A549 (cell line): ENCODE data around the gene PIGU.

Source experiments
- BHLHE40 ChIP-seq: IDR thresholded peaks from 2 replicates; pipeline ENCODE4 v1.6.1; 2012; ENCODE audit warnings: low read depth, low read length, inconsistent platforms
- MYC ChIP-seq: IDR thresholded peaks from 2 replicates; pipeline ENCODE4 v1.6.1; 2012; ENCODE audit warnings: mild to moderate bottlenecking, inconsistent platforms, low read length, improper control_type of control experiment, borderline replicate concordance
- PHF8 ChIP-seq: fragments of 200-600 bp; sonication (generic); IDR thresholded peaks from 2 replicates; pipeline ENCODE4 v1.6.1; 2016; ENCODE audit warnings: low read depth, mild to moderate bottlenecking, antibody characterized with exemption, moderate library complexity, borderline replicate concordance
- POLR2A ChIP-seq: IDR thresholded peaks from 2 replicates; pipeline ENCODE4 v1.6.1; 2012; ENCODE audit warnings: mild to moderate bottlenecking, low read length
- RNF2 ChIP-seq: fragments of 200-600 bp; sonication (generic); IDR thresholded peaks from 2 replicates; pipeline ENCODE4 v1.6.1; 2016; ENCODE audit warnings: low read depth, mild to moderate bottlenecking, antibody characterized with exemption, moderate library complexity, borderline replicate concordance
- ZSCAN20 ChIP-seq: fragments of 250-450 bp; sonication (Bioruptor Pico); IDR thresholded peaks from 2 replicates; pipeline ENCODE4 v1.8.0; 2022; ENCODE audit warnings: mild to moderate bottlenecking, moderate library complexity
- TF ChIP-seq, protein P1 (sequence below): fragments of >200 bp; sonication (Bioruptor Twin); formaldehyde crosslinking; IDR thresholded peaks from 3 replicates; pipeline ENCODE4 v1.5.1; 2016

DNA sequence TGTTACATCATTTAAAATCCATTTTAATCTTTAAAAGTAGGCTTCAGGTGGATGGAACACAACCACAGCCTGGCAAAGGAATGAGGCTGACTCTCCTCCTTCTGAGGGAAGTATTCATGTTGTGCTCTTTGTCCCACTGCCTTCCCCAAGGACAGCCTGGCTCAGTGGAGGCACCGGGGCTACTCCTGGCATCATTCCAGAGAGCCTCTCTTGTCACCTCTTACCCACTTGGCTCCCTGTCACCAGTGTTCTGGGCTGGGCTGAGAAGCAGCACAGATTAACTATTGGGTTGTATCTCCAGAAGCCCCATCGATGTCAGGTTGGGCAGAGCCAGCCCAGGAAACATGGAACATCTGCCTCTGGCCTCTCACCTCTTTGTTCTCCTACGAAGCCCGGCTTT is 16.5 kb upstream of the PIGU start:
- TF ChIP-seq, protein P1, sequence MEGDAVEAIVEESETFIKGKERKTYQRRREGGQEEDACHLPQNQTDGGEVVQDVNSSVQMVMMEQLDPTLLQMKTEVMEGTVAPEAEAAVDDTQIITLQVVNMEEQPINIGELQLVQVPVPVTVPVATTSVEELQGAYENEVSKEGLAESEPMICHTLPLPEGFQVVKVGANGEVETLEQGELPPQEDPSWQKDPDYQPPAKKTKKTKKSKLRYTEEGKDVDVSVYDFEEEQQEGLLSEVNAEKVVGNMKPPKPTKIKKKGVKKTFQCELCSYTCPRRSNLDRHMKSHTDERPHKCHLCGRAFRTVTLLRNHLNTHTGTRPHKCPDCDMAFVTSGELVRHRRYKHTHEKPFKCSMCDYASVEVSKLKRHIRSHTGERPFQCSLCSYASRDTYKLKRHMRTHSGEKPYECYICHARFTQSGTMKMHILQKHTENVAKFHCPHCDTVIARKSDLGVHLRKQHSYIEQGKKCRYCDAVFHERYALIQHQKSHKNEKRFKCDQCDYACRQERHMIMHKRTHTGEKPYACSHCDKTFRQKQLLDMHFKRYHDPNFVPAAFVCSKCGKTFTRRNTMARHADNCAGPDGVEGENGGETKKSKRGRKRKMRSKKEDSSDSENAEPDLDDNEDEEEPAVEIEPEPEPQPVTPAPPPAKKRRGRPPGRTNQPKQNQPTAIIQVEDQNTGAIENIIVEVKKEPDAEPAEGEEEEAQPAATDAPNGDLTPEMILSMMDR, result no peak
- TF ChIP-seq RNF2, result no peak
- no peak for TF ChIP-seq PHF8
- no peak for TF ChIP-seq POLR2A
- no peak for TF ChIP-seq MYC
- no peak for TF ChIP-seq BHLHE40
- TF ChIP-seq ZSCAN20 (CRISPR knock-in tag), result no peak
